Measurements from ENCODE around the gene LIPN. TPM values are rescaled to one million over a fixed set of nuclear protein-coding genes. Genes with fewer than 3 reads are reported as not detected.

LIPN gene
- total and polyA plus RNA-seq, 2 donors (not counting 3 experiments of a cell fraction or from before 2014, with no cell fraction given) = not detected

DNA sequence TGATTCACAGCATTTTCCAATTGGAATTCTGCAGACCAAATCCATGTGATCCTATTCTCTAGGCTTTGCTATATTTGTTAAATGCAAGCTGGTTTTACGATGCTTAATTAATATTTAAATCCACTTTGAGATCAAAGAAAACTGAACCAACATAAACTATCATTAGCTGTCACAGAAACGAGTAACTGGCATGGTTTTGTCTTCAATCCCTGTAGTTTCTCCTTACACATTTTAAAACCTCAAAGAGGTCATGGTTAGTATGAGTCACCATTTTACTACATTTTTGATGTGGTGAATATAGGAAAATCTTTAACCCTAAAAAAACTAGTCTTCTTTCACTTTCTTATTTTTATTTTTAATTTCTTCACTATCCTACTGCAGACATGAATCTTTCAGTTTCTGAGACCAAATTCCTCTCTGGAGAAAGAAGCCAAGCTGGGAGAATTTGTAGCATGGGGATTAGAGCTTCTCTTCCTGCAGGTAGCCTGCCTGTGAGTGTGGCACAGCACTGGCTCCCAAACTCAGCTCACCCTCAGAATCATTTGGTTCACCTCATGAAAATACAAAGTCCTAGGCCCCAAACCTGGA, 34.0 kb downstream of the LIPN start:
- Histone ChIP-seq H3K27me3 (ENCODE audit: control insufficient read depth in 2 of 2, insufficient read depth in 2 of 2, low read length in 2 of 2) (no peaks in the 10 kb centered on the region), H3K9me1 (replicated peaks; ENCODE audit: control insufficient read depth, extremely low read depth, insufficient read depth, low read length) (no peaks in the 10 kb centered on the region), H3K79me2 (ENCODE audit: control insufficient read depth, insufficient read depth, low read length) (no peaks in the 10 kb centered on the region), H3K4me2 (ENCODE audit: insufficient read depth, low read length) (no peak overlapping the region), H2AFZ (ENCODE audit: low read depth, low read length) (no peak overlapping the region), H3K4me1 (ENCODE audit: control insufficient read depth, extremely low read depth, insufficient read depth, low read length) (no peaks in the 10 kb centered on the region), H3K36me3 (ENCODE audit: control insufficient read depth in 2 of 2, extremely low read depth in 1 of 2, insufficient read depth in 2 of 2, low read length in 2 of 2) (no peaks in the 10 kb centered on the region), H3K27ac (ENCODE audit: insufficient read depth, low read depth, low read length) (no peak overlapping the region), H3K4me3 (replicated peaks in 1 of 3; ENCODE audit: insufficient read depth in 1 of 3, low read depth in 1 of 3, low read length in 3 of 3) (no peak overlapping the region), H3K9ac (replicated peaks; ENCODE audit: extremely low read depth, insufficient read depth, low read length) (no peak overlapping the region), H4K20me1 (replicated peaks; ENCODE audit: control insufficient read depth, extremely low read depth, insufficient read depth, low read length) (no peaks in the 10 kb centered on the region), H3K9me3 (replicated peaks; ENCODE audit: control insufficient read depth, insufficient read depth, low read length) (no peaks in the 10 kb centered on the region)
- no peak for TF ChIP-seq FOS (IDR thresholded peaks at IDR 0.05; ENCODE audit: borderline replicate concordance, insufficient read depth, low read length)
- no peak for TF ChIP-seq MYC (IDR thresholded peaks at IDR 0.05; ENCODE audit: low read depth, low read length)
- no peak for TF ChIP-seq POLR2AphosphoS5 (IDR thresholded peaks at IDR 0.05; ENCODE audit: insufficient read depth, low read depth, low read length)
- no peak for TF ChIP-seq GATA2 (IDR thresholded peaks at IDR 0.05; ENCODE audit: insufficient read depth, insufficient read length, low read depth, low read length)
- TF ChIP-seq, protein P1, sequence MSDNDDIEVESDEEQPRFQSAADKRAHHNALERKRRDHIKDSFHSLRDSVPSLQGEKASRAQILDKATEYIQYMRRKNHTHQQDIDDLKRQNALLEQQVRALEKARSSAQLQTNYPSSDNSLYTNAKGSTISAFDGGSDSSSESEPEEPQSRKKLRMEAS (IDR thresholded peaks at IDR 0.05; ENCODE audit: insufficient read depth, insufficient read length) = no peak
- dilution Hi-C loops (cut with MboI; ENCODE audit: extremely low pct_ligation_motif_present, low sequenced_read_pairs) (no loop called here), intact Hi-C loops (cut with micrococcal nuclease) (loop anchor here (5.0 kb wide), 1 partner anchor 87 kb away; the partner anchor contains the start of gene LIPK)
- DNase-seq (ENCODE audit: low read depth, low spot score) = no peak
- ChIA-PET POLR2A (no interaction called here), CTCF (interaction anchor here (1.0 to 1.5 kb wide), 6 partner anchors 17 to 229 kb away, joined by 3 to 14 read pairs (median 4); partner anchors contain the start of gene LIPN)
- FAIRE-seq = no peak
- no TSS peak for BruUV-seq (replicated peaks)

DNA sequence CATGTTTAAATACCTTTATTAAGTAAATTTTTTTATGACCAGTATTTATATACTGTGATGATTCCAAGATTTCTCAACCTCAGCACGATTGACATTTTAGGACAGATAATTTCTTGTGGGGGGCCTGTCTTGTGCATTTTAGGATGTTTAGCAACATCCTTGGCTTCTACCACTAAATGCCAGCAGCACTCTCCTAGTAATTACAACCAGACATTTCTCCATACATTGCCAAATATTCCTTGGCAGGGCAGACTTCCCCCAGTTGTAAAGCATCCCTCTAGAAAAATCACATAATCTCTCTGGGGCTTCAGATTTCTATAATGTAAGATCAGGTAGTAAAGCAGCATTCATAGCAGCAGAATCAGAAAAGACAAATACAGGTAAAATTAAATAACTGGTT, 34.9 kb downstream of the LIPN start:
- CTCF ChIA-PET = interaction anchor here (1.1 to 2.2 kb wide), 4 partner anchors 35 to 230 kb away, joined by 3 to 14 read pairs (median 7); partner anchors contain the start of gene LIPN

More for the DNA sequence above, 34.9 kb downstream of the LIPN start:
- no peaks in the 10 kb centered on the region for H3K9me1 ChIP-seq (replicated peaks; ENCODE audit: control insufficient read depth, extremely low read depth, insufficient read depth, low read length)
- H2AFZ ChIP-seq (ENCODE audit: low read depth, low read length) = no peak overlapping the region
- no peaks in the 10 kb centered on the region for H3K79me2 ChIP-seq (ENCODE audit: control insufficient read depth, insufficient read depth, low read length)
- FAIRE-seq = no peak
- H3K9me3 ChIP-seq (replicated peaks; ENCODE audit: control insufficient read depth, insufficient read depth, low read length) = no peaks in the 10 kb centered on the region
- DNase-seq (ENCODE audit: low read depth, low spot score) = no peak
- POLR2A ChIA-PET = no interaction called here
- intact Hi-C loops (cut with micrococcal nuclease) = loop anchor here (5.0 kb wide), 1 partner anchor 87 kb away; the partner anchor contains the start of gene LIPK
- dilution Hi-C loops (cut with MboI; ENCODE audit: extremely low pct_ligation_motif_present, low sequenced_read_pairs) = no loop called here
- no TSS peak for BruUV-seq (replicated peaks)
- H3K4me2 ChIP-seq (ENCODE audit: insufficient read depth, low read length) = no peak overlapping the region
- H3K4me3 ChIP-seq (replicated peaks in 1 of 3; ENCODE audit: insufficient read depth in 1 of 3, low read depth in 1 of 3, low read length in 3 of 3) = no peak overlapping the region
- no peaks in the 10 kb centered on the region for H3K4me1 ChIP-seq (ENCODE audit: control insufficient read depth, extremely low read depth, insufficient read depth, low read length)
- TF ChIP-seq MYC (IDR thresholded peaks at IDR 0.05; ENCODE audit: low read depth, low read length) = no peak
- TF ChIP-seq POLR2AphosphoS5 (IDR thresholded peaks at IDR 0.05; ENCODE audit: insufficient read depth, low read depth, low read length) = no peak
- no peak for TF ChIP-seq POLR2A (IDR thresholded peaks at IDR 0.05; ENCODE audit: low read depth, low read length)
- TF ChIP-seq, protein P1 (IDR thresholded peaks at IDR 0.05; ENCODE audit: insufficient read depth, insufficient read length) = no peak
- no peak for TF ChIP-seq GATA2 (IDR thresholded peaks at IDR 0.05; ENCODE audit: insufficient read depth, insufficient read length, low read depth, low read length)
- no peak for TF ChIP-seq EZH2 (IDR thresholded peaks at IDR 0.05; ENCODE audit: borderline replicate concordance, low read depth, low read length, severe bottlenecking)
- TF ChIP-seq JUN (IDR thresholded peaks at IDR 0.05; ENCODE audit: borderline replicate concordance, insufficient read depth, insufficient read length, low read depth) = no peak
- TF ChIP-seq, protein P2, sequence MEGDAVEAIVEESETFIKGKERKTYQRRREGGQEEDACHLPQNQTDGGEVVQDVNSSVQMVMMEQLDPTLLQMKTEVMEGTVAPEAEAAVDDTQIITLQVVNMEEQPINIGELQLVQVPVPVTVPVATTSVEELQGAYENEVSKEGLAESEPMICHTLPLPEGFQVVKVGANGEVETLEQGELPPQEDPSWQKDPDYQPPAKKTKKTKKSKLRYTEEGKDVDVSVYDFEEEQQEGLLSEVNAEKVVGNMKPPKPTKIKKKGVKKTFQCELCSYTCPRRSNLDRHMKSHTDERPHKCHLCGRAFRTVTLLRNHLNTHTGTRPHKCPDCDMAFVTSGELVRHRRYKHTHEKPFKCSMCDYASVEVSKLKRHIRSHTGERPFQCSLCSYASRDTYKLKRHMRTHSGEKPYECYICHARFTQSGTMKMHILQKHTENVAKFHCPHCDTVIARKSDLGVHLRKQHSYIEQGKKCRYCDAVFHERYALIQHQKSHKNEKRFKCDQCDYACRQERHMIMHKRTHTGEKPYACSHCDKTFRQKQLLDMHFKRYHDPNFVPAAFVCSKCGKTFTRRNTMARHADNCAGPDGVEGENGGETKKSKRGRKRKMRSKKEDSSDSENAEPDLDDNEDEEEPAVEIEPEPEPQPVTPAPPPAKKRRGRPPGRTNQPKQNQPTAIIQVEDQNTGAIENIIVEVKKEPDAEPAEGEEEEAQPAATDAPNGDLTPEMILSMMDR (IDR thresholded peaks at IDR 0.05; ENCODE audit: extremely low read depth in 1 of 2, insufficient read depth in 1 of 2, low read depth in 1 of 2, low read length in 2 of 2) = no peak
- TF ChIP-seq FOS (IDR thresholded peaks at IDR 0.05; ENCODE audit: borderline replicate concordance, insufficient read depth, low read length) = no peak
- H4K20me1 ChIP-seq (replicated peaks; ENCODE audit: control insufficient read depth, extremely low read depth, insufficient read depth, low read length) = no peaks in the 10 kb centered on the region
- H3K9ac ChIP-seq (replicated peaks; ENCODE audit: extremely low read depth, insufficient read depth, low read length) = no peak overlapping the region
- no peak overlapping the region for H3K27ac ChIP-seq (ENCODE audit: insufficient read depth, low read depth, low read length)
- H3K27me3 ChIP-seq (ENCODE audit: control insufficient read depth in 2 of 2, insufficient read depth in 2 of 2, low read length in 2 of 2) = no peaks in the 10 kb centered on the region
- no peaks in the 10 kb centered on the region for H3K36me3 ChIP-seq (ENCODE audit: control insufficient read depth in 2 of 2, extremely low read depth in 1 of 2, insufficient read depth in 2 of 2, low read length in 2 of 2)

All from endothelial cell of umbilical vein (primary cell).